HFFc6 (cell line): ENCODE measurements around the gene HAPLN2. TPM values are rescaled to one million over a fixed set of nuclear protein-coding genes. Genes with fewer than 3 reads are reported as not detected.
A peak's percentile ranks its signal among the peaks of the same experiment; 100 is the strongest.

Experiments
- DNase-seq: peaks from one replicate; pipeline ENCODE4 v3.0.0-alpha.2; 2018
- H3K27ac Mint-ChIP-seq: 2 replicates; pipeline ENCODE4 v1.8.0; 2020; ENCODE audit warnings: mild to moderate bottlenecking, mixed read lengths
- H3K27me3 Mint-ChIP-seq: 2 replicates; pipeline ENCODE4 v1.8.0; 2021; ENCODE audit warnings: mild to moderate bottlenecking, moderate library complexity, mixed read lengths; ENCODE audit not compliant: insufficient read depth
- H3K36me3 Mint-ChIP-seq: 2 replicates; pipeline ENCODE4 v1.8.0; 2021; ENCODE audit warnings: low read depth, mixed read lengths
- H3K4me1 Mint-ChIP-seq: 2 replicates; pipeline ENCODE4 v1.8.0; 2020; ENCODE audit warnings: low read depth, mixed read lengths
- H3K4me3 Mint-ChIP-seq: 2 replicates; pipeline ENCODE4 v1.8.0; 2020; ENCODE audit warnings: mild to moderate bottlenecking, moderate library complexity, mixed read lengths
- H3K9me3 Mint-ChIP-seq: 2 replicates; pipeline ENCODE4 v1.8.0; 2020; ENCODE audit warnings: mild to moderate bottlenecking, mixed read lengths
- CTCF ChIP-seq: fragments of 200-600 bp; sonication (generic); IDR thresholded peaks from 2 replicates; pipeline ENCODE4 v1.5.0; 2021; ENCODE audit warnings: antibody characterized with exemption, mild to moderate bottlenecking
- total RNA-seq, 6 experiments: library from RNA; stranded (reverse); fragmentation: NEBNext Ultra II Directional; extraction: Animal tissue kit (Norgen Biotek cat#: 25700); gene quantifications; 2 replicates in 1 of 6; 3 replicates in 5 of 6; pipeline ENCODE4 v1.2.3, GENCODE V29; 2021

HAPLN2 gene
- total RNA-seq, 6 experiments from 2014 or later = not detected

- H3K27me3 Mint-ChIP-seq = peaks cover 38% of the 10 kb centered on the region
- H3K36me3 Mint-ChIP-seq = no peaks in the 10 kb centered on the region
- no peak overlapping the region for H3K4me3 Mint-ChIP-seq
- DNase-seq = no peak
- no peak overlapping the region for H3K27ac Mint-ChIP-seq
- peaks cover 29% of the 10 kb centered on the region for H3K4me1 Mint-ChIP-seq
- TF ChIP-seq CTCF = no peak
- H3K9me3 Mint-ChIP-seq = no peaks in the 10 kb centered on the region
These were observed 36.1 kb downstream of the HAPLN2 start for GRCh38 chr1:156655151-156655903.

GRCh38 chr1:156655904-156656516, 36.8 kb downstream of the HAPLN2 start:
- DNase-seq = no peak
- no peaks in the 10 kb centered on the region for H3K9me3 Mint-ChIP-seq
- no peak overlapping the region for H3K4me3 Mint-ChIP-seq
- H3K27me3 Mint-ChIP-seq = peaks cover 32% of the 10 kb centered on the region
- peaks cover 36% of the 10 kb centered on the region for H3K4me1 Mint-ChIP-seq
- TF ChIP-seq CTCF = no peak
- H3K27ac Mint-ChIP-seq = no peak overlapping the region
- no peaks in the 10 kb centered on the region for H3K36me3 Mint-ChIP-seq

- H3K4me1 Mint-ChIP-seq = peaks cover 46% of the 10 kb centered on the region
- no peaks in the 10 kb centered on the region for H3K36me3 Mint-ChIP-seq
- peak; percentile 38 for DNase-seq
- no peaks in the 10 kb centered on the region for H3K9me3 Mint-ChIP-seq
- H3K4me3 Mint-ChIP-seq = peak overlapping the region; percentile 79
- peak; percentile 94 for TF ChIP-seq CTCF
- no peak overlapping the region for H3K27ac Mint-ChIP-seq
- peaks cover 27% of the 10 kb centered on the region for H3K27me3 Mint-ChIP-seq
These were observed 37.9 kb downstream of the HAPLN2 start for GRCh38 chr1:156656806-156657740.

- TF ChIP-seq CTCF = peak; percentile 56; the same call in 1 of the 2 replicates
- H3K4me3 Mint-ChIP-seq = peak overlapping the region; percentile 79; the same call in 1 of the 2 replicates
- no peaks in the 10 kb centered on the region for H3K9me3 Mint-ChIP-seq
- H3K4me1 Mint-ChIP-seq = peaks cover 54% of the 10 kb centered on the region
- H3K27me3 Mint-ChIP-seq = peaks cover 27% of the 10 kb centered on the region
- no peak for DNase-seq
- no peaks in the 10 kb centered on the region for H3K36me3 Mint-ChIP-seq
- no peak overlapping the region for H3K27ac Mint-ChIP-seq
These were observed 38.6 kb downstream of the HAPLN2 start for GRCh38 chr1:156657741-156658319.

GRCh38 chr1:156658496-156658895, 39.3 kb downstream of the HAPLN2 start:
- Mint-ChIP-seq H3K9me3 (no peaks in the 10 kb centered on the region), H3K4me1 (peaks cover 61% of the 10 kb centered on the region)

More at GRCh38 chr1:156658496-156658895, 39.3 kb downstream of the HAPLN2 start:
- H3K27me3 Mint-ChIP-seq = peaks cover 23% of the 10 kb centered on the region
- no peak for DNase-seq
- no peaks in the 10 kb centered on the region for H3K36me3 Mint-ChIP-seq
- H3K4me3 Mint-ChIP-seq = no peak overlapping the region
- H3K27ac Mint-ChIP-seq = no peak overlapping the region
- TF ChIP-seq CTCF = no peak
